ENCODE results near the gene BST2. TPM values are rescaled to one million over a fixed set of nuclear protein-coding genes. Genes with fewer than 3 reads are reported as not detected.
A peak's percentile ranks its signal among the peaks of the same experiment; 100 is the strongest.

BST2 gene
- total RNA-seq, 3 donors from 2014 or later, result 90.1 to 131 (median 127) TPM

- TF ChIP-seq POLR2A (IDR thresholded peaks at IDR 0.05) (no peak), POLR2AphosphoS5 (IDR thresholded peaks at IDR 0.05) (no peak)
- Histone ChIP-seq H3K27ac (peak overlapping the region; percentile 77 to 88), H3K36me3 (no peaks in the 10 kb centered on the region)
Measured at GRCh38 chr19:17406046-17406886, 836 bp upstream of the BST2 start.

GRCh38 chr19:17404621-17405249 is 695 bp downstream of the BST2 start:
- Histone ChIP-seq H3K27me3 (no peaks in the 10 kb centered on the region), H3K4me3 (peak overlapping the region; percentile 42 to 68 (median 54)), H3K9me3 (no peaks in the 10 kb centered on the region), H3K36me3 (no peaks in the 10 kb centered on the region), H3K27ac (peak overlapping the region; percentile 77 to 88), H3K4me1 (peaks cover 0 to 12% of the 10 kb centered on the region in 2 donors)
- DNase-seq (ENCODE audit: low spot score in 2 of 2), result no peak
- intact Hi-C loops (cut with DNase I; ENCODE audit: low total_unique reads), result no loop called here
- TF ChIP-seq POLR2A (IDR thresholded peaks at IDR 0.05) (no peak), CTCF (IDR thresholded peaks at IDR 0.05) (no peak), POLR2AphosphoS5 (IDR thresholded peaks at IDR 0.05) (no peak)

More at GRCh38 chr19:17406046-17406886, 836 bp upstream of the BST2 start:
- Histone ChIP-seq H3K4me1 (peaks cover 0 to 12% of the 10 kb centered on the region in 2 donors), H3K27me3 (no peaks in the 10 kb centered on the region), H3K4me3 (peak overlapping the region; percentile 42 to 68 (median 54)), H3K9me3 (no peaks in the 10 kb centered on the region)
- no peak for DNase-seq (ENCODE audit: low spot score in 2 of 2)
- intact Hi-C loops (cut with DNase I; ENCODE audit: low total_unique reads), result no loop called here

- Histone ChIP-seq H3K4me1 (peaks cover 0 to 12% of the 10 kb centered on the region in 2 donors), H3K4me3 (peak overlapping the region; percentile 15 to 68 (median 54)), H3K27me3 (no peaks in the 10 kb centered on the region), H3K9me3 (no peaks in the 10 kb centered on the region), H3K27ac (peak overlapping the region; percentile 77 to 88), H3K36me3 (no peaks in the 10 kb centered on the region)
- intact Hi-C loops (cut with DNase I; ENCODE audit: low total_unique reads), result no loop called here
- no peak for DNase-seq (ENCODE audit: low spot score in 2 of 2)
- TF ChIP-seq CTCF (IDR thresholded peaks at IDR 0.05) (no peak), POLR2A (IDR thresholded peaks at IDR 0.05) (no peak)
Measured at GRCh38 chr19:17404015-17404414, 1.4 kb downstream of the BST2 start.

- Histone ChIP-seq H3K27ac (peak overlapping the region in 1 of 2 donors; percentile 88), H3K27me3 (no peaks in the 10 kb centered on the region), H3K9me3 (no peaks in the 10 kb centered on the region), H3K36me3 (no peaks in the 10 kb centered on the region), H3K4me3 (peak overlapping the region; percentile 15 to 68 (median 54)), H3K4me1 (peaks cover 0 to 12% of the 10 kb centered on the region in 2 donors)
- no peak for TF ChIP-seq POLR2AphosphoS5 (IDR thresholded peaks at IDR 0.05)
- TF ChIP-seq POLR2A (IDR thresholded peaks at IDR 0.05), result no peak
- intact Hi-C loops (cut with DNase I; ENCODE audit: low total_unique reads), result no loop called here
- no peak for DNase-seq (ENCODE audit: low spot score in 2 of 2)
Measured at GRCh38 chr19:17402982-17403855, 2.2 kb downstream of the BST2 start.

- DNase-seq (ENCODE audit: low spot score in 2 of 2), result no peak
- Histone ChIP-seq H3K9me3 (no peaks in the 10 kb centered on the region), H3K36me3 (no peaks in the 10 kb centered on the region), H3K27ac (no peak overlapping the region), H3K4me3 (no peak overlapping the region), H3K4me1 (peaks cover 0 to 9% of the 10 kb centered on the region in 2 donors), H3K27me3 (no peaks in the 10 kb centered on the region)
- no peak for TF ChIP-seq POLR2A (IDR thresholded peaks at IDR 0.05)
- TF ChIP-seq CTCF (IDR thresholded peaks at IDR 0.05), result no peak
- TF ChIP-seq POLR2AphosphoS5 (IDR thresholded peaks at IDR 0.05), result no peak
- intact Hi-C loops (cut with DNase I; ENCODE audit: low total_unique reads), result no loop called here
Measured at GRCh38 chr19:17401628-17402027, 3.8 kb downstream of the BST2 start.
